Esophagus squamous epithelium (tissue), 5 donors: ENCODE results near the gene ROR2. TPM values are rescaled to one million over a fixed set of nuclear protein-coding genes. Genes with fewer than 3 reads are reported as not detected.

Source experiments
- DNase-seq: peaks from one replicate; lab custom pipeline; 2025; lab: John Stamatoyannopoulos, UW
- H3K27ac ChIP-seq, 4 donors: fragments of 200-600 bp; sonication (generic); one replicate each; pipeline ENCODE4 v1.5.1; 2016 to 2019; ENCODE audit warnings: mild to moderate bottlenecking in 1 of 4
- H3K27me3 ChIP-seq, 4 donors: fragments of 200-600 bp; sonication (generic); 1 replicate in 3 of 4; 2 replicates in 1 of 4; pipeline versions ENCODE4 v1.5.1 to v1.6.0; 2017 to 2021; ENCODE audit warnings: antibody characterized with exemption in 1 of 4
- H3K36me3 ChIP-seq, 3 donors: fragments of 200-600 bp; sonication (generic); one replicate each; pipeline ENCODE4 v1.5.1; 2016 to 2019
- H3K4me1 ChIP-seq, 3 donors: fragments of 200-600 bp; sonication (generic); one replicate each; pipeline ENCODE4 v1.5.1; 2017 to 2019
- H3K4me3 ChIP-seq, 4 donors: fragments of 200-600 bp; sonication (generic); 1 replicate in 3 of 4; 2 replicates in 1 of 4; pipeline ENCODE4 v1.5.1; 2016 to 2019; ENCODE audit warnings: mild to moderate bottlenecking in 2 of 4, moderate library complexity in 1 of 4
- H3K9me3 ChIP-seq, 3 donors: fragments of 200-600 bp; sonication (generic); one replicate each; pipeline ENCODE4 v1.5.1; 2016 to 2019
- CTCF ChIP-seq, 6 experiments: fragments of 450-650 bp in 4 of 6; fragments of 200-600 bp in 2 of 6; sonication (generic) in 2 of 6; IDR thresholded peaks; one replicate each; pipeline ENCODE4 v1.5.1; 2016 to 2019; ENCODE audit warnings: antibody characterized with exemption in 6 of 6, mild to moderate bottlenecking in 4 of 6, moderate library complexity in 4 of 6
- POLR2A ChIP-seq, 4 donors: fragments of 450-650 bp; IDR thresholded peaks; one replicate each; pipeline ENCODE4 v1.6.1; 2017; ENCODE audit warnings: antibody characterized with exemption in 4 of 4, mild to moderate bottlenecking in 4 of 4, moderate library complexity in 3 of 4
- WGBS, 2 donors: methylation state at CpG; one replicate each; pipeline ENCODE4 v1.1.5; 2018; 5-methylcytosine and 5-hydroxymethylcytosine counted together
- intact Hi-C: fragments of 100-400 bp; cut with DNase I; formaldehyde crosslinking; loops from one replicate; pipeline ENCODE4 v1.15.0; 2022
- total RNA-seq, 4 donors: library from RNA; depleted of rRNA; stranded (reverse); fragments of >200 nt; gene quantifications; one replicate each; pipeline ENCODE4 v1.1.0, GENCODE V29; 2016
- donor health status: DM: yes; HTN: yes; CAD: no.

Gene ROR2
- total RNA-seq, 4 donors from 2014 or later: 0.68 to 12.6 (median 3.7) TPM

DNA sequence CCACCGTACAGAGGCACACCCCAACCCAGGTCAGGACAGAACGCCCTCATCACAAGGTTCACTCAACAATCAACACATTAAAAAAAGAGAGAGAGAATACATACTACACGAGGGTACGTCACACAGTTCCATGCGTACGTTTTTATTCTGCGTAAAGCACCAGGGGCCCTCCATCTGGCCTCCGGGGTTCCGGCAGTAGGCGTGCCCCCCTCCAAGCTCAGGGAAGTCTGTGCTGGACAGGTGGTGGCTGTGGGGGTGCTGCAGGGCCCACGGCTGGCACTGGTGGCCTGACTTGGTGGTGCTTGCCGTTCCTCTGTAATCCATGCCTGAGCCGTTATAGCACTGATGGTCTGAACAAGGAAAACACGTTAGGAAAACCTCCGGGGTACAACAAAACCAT lies 219.2 kb downstream of the ROR2 start:
- no peak overlapping the region for H3K4me3 ChIP-seq
- no peaks in the 10 kb centered on the region for H3K9me3 ChIP-seq
- H3K4me1 ChIP-seq: peaks cover 0 to 31% (median 7%) of the 10 kb centered on the region in 3 donors
- no peak overlapping the region for H3K27ac ChIP-seq
- TF ChIP-seq POLR2A (IDR thresholded peaks at IDR 0.05) (no peak), CTCF (IDR thresholded peaks at IDR 0.05) (no peak)
- no peak for DNase-seq
- 73 to 76% methylated on average over 10 to 15 of the region's 15 CpGs for WGBS, 2 donors
- H3K27me3 ChIP-seq: peaks cover 0 to 9% (median 0%) of the 10 kb centered on the region in 4 donors
- intact Hi-C loops: no loop called here
- H3K36me3 ChIP-seq: peaks cover 0 to 6% (median 0%) of the 10 kb centered on the region in 3 donors

DNA sequence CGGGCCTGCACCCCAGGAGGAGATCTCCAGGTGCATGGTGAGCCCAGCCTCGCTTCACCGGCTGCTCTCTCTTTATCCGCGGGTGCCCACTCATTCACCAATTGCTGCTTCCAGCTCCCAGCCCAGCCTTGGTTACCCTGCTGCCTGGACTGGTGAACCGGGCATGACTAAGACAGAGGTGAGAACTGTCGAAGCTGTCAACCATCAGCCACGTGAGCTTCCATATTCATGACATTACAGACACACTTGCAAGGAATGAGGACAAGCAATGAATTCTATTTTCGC lies 220.5 kb downstream of the ROR2 start:
- H3K4me1 ChIP-seq: peaks cover 0 to 25% (median 7%) of the 10 kb centered on the region in 3 donors
- intact Hi-C loops: loop anchor here (10.0 kb wide), 1 partner anchor 815 kb away; no protein-coding TSS in a partner anchor
- TF ChIP-seq CTCF (IDR thresholded peaks at IDR 0.05) (no peak), POLR2A (IDR thresholded peaks at IDR 0.05) (no peak)
- peaks cover 0 to 19% (median 0%) of the 10 kb centered on the region in 3 donors for H3K36me3 ChIP-seq
- H3K4me3 ChIP-seq: no peak overlapping the region
- no peaks in the 10 kb centered on the region for H3K9me3 ChIP-seq
- peaks cover 0 to 22% (median 0%) of the 10 kb centered on the region in 4 donors for H3K27me3 ChIP-seq
- 48% methylated on average over 9 of the region's 9 CpGs for WGBS, 2 donors
- no peak for DNase-seq
- peak overlapping the region in 3 of 4 donors; percentile 6 to 36 (median 14) for H3K27ac ChIP-seq

DNA sequence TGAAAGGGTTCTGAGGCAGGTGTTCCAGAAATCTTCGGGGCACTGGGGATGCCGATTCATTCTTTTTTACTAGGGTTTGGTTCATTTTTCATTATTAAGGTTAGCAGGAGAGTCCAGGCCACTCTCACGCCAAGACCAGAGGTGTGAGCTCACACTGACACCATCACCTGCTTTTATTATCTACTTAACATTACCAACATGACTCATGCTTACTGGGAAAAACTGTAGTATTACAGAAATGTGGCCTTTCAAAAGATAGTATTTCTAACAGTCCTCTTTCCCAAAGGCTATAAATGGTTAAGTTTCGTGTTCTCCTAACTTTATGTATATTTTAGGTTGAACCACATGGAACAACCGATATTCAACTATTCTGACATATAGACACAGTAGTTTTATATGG lies 222.1 kb downstream of the ROR2 start:
- Histone ChIP-seq H3K36me3 (peaks cover 0 to 31% (median 0%) of the 10 kb centered on the region in 3 donors), H3K27ac (peak overlapping the region in 2 of 4 donors; percentile 30 to 33), H3K9me3 (no peaks in the 10 kb centered on the region), H3K4me1 (peaks cover 0 to 19% (median 7%) of the 10 kb centered on the region in 3 donors), H3K4me3 (no peak overlapping the region), H3K27me3 (peaks cover 0 to 38% (median 0%) of the 10 kb centered on the region in 4 donors)
- whole genome bisulfite sequencing, 2 donors: 77 to 79% methylated on average over 5 of the region's 5 CpGs
- intact Hi-C loops: loop anchor here (10.0 kb wide), 1 partner anchor 813 kb away; no protein-coding TSS in a partner anchor
- no peak for DNase-seq
- TF ChIP-seq CTCF (IDR thresholded peaks at IDR 0.05) (no peak), POLR2A (IDR thresholded peaks at IDR 0.05) (no peak)

- Histone ChIP-seq H3K4me3 (no peak overlapping the region), H3K36me3 (peaks cover 0 to 31% (median 0%) of the 10 kb centered on the region in 3 donors), H3K4me1 (peaks cover 0 to 19% (median 7%) of the 10 kb centered on the region in 3 donors), H3K27me3 (peaks cover 0 to 43% (median 0%) of the 10 kb centered on the region in 4 donors), H3K9me3 (no peaks in the 10 kb centered on the region), H3K27ac (peak overlapping the region in 2 of 4 donors; percentile 21 to 30)
- DNase-seq: no peak
- intact Hi-C loops: loop anchor here (10.0 kb wide), 1 partner anchor 813 kb away; no protein-coding TSS in a partner anchor
- WGBS, 2 donors: 38 to 49% methylated on average over 5 to 7 of the region's 7 CpGs
- peak; percentile 43 to 81 (median 62) for TF ChIP-seq CTCF (IDR thresholded peaks at IDR 0.05)
- no peak for TF ChIP-seq POLR2A (IDR thresholded peaks at IDR 0.05)
These were observed 222.6 kb downstream of the ROR2 start for GRCh38 chr9:91727316-91727861.

DNA sequence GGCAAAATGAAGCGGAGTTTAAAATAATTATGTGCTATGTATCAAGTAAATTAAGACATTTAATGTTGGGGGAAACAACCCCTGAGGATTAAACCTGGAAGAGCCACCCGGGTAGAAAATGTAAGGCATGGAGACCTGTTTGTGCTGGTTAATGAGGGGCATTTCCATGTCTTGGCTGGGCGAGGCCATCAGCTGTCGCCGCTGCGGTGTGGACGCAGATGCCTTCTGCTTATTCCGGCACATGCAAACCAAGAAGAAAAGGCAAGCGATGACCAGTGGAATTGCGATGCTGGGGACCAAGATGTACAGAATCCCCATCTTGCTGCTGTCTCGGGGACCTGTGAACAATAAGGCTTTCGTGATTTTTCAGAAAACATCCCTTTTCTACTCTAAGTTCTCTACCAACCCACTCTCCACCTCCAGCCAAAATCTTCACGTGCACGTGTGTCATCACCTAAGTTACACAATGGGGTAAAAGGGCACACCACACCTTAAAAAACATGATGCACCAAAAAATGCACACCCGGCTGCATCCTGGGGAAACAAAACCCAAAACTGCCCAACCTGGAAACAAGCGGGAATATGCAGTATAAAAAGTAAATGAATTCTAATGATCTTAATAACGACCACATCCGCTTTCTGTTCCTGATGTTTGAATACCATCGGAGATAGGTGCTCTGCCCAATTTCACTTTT lies 223.5 kb downstream of the ROR2 start:
- intact Hi-C loops: loop anchor here (10.0 kb wide), 1 partner anchor 812 kb away; no protein-coding TSS in a partner anchor
- no peak overlapping the region for H3K4me3 ChIP-seq
- no peak for DNase-seq
- no peak overlapping the region for H3K27ac ChIP-seq
- 77 to 80% methylated on average over 19 of the region's 19 CpGs for WGBS, 2 donors
- no peak for TF ChIP-seq CTCF (IDR thresholded peaks at IDR 0.05)
- TF ChIP-seq POLR2A (IDR thresholded peaks at IDR 0.05): no peak
- H3K4me1 ChIP-seq: peaks cover 0 to 19% (median 7%) of the 10 kb centered on the region in 3 donors
- peaks cover 0 to 52% (median 0%) of the 10 kb centered on the region in 4 donors for H3K27me3 ChIP-seq
- peaks cover 0 to 31% (median 0%) of the 10 kb centered on the region in 3 donors for H3K36me3 ChIP-seq
- no peaks in the 10 kb centered on the region for H3K9me3 ChIP-seq
